GM10248 (cell line): ENCODE measurements around the gene GPR155.

Experiments
- CTCF ChIA-PET: fragments of 300-600 bp; sonication (Branson Sonifier 250); formaldehyde crosslinking; extraction: SDS; loops from one replicate; lab custom pipeline; 2021; ENCODE audit warnings: antibody characterized with exemption; lab: Yijun Ruan, JAX
- POLR2A ChIA-PET: fragments of 350-650 bp; sonication (Branson Sonifier 250); formaldehyde crosslinking; extraction: SDS; loops from one replicate; lab custom pipeline; 2020; ENCODE audit warnings: antibody characterized with exemption; lab: Yijun Ruan, JAX
- DNase-seq: peaks from one replicate; pipeline ENCODE4 v3.0.0; 2012; ENCODE audit errors: extremely low spot score
- TF ChIP-seq, protein P1 (sequence below): IDR thresholded peaks from 2 replicates; pipeline ENCODE4 v1.5.1; 2012; ENCODE audit warnings: mild to moderate bottlenecking, low read depth; ENCODE audit errors: extremely low read depth, missing control alignments, control extremely low read depth

Gene GPR155

GRCh38 chr2:174511580-174512260 is 24.9 kb upstream of the GPR155 start:
- no peak for DNase-seq
- TF ChIP-seq, protein P1, sequence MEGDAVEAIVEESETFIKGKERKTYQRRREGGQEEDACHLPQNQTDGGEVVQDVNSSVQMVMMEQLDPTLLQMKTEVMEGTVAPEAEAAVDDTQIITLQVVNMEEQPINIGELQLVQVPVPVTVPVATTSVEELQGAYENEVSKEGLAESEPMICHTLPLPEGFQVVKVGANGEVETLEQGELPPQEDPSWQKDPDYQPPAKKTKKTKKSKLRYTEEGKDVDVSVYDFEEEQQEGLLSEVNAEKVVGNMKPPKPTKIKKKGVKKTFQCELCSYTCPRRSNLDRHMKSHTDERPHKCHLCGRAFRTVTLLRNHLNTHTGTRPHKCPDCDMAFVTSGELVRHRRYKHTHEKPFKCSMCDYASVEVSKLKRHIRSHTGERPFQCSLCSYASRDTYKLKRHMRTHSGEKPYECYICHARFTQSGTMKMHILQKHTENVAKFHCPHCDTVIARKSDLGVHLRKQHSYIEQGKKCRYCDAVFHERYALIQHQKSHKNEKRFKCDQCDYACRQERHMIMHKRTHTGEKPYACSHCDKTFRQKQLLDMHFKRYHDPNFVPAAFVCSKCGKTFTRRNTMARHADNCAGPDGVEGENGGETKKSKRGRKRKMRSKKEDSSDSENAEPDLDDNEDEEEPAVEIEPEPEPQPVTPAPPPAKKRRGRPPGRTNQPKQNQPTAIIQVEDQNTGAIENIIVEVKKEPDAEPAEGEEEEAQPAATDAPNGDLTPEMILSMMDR, result no peak
- ChIA-PET CTCF (interaction anchor here (0.9 to 1.8 kb wide), 4 partner anchors 20 to 36 kb away, joined by 3 to 11 read pairs (median 4); no protein-coding TSS in a partner anchor), POLR2A (no interaction called here)

GRCh38 chr2:174510583-174511189 is 23.9 kb upstream of the GPR155 start:
- ChIA-PET CTCF (interaction anchor here (1.1 to 1.2 kb wide), 2 partner anchors 16 to 50 kb away, joined by 3 to 4 read pairs; no protein-coding TSS in a partner anchor), POLR2A (no interaction called here)
- DNase-seq, result no peak
- TF ChIP-seq, protein P1, result no peak

GRCh38 chr2:174503161-174503809 is 16.5 kb upstream of the GPR155 start:
- ChIA-PET CTCF (interaction anchor here (1.0 to 1.8 kb wide), 4 partner anchors 9 to 41 kb away, joined by 3 to 5 read pairs (median 4); no protein-coding TSS in a partner anchor), POLR2A (no interaction called here)
- TF ChIP-seq, protein P1, result no peak
- no peak for DNase-seq

GRCh38 chr2:174499371-174499770 is 12.5 kb upstream of the GPR155 start:
- POLR2A ChIA-PET, result no interaction called here
- TF ChIP-seq, protein P1, result no peak
- CTCF ChIA-PET, result interaction anchor here (2.5 kb wide), 1 partner anchor 48 kb away, joined by 9 read pairs; no protein-coding TSS in a partner anchor
- no peak for DNase-seq

DNA sequence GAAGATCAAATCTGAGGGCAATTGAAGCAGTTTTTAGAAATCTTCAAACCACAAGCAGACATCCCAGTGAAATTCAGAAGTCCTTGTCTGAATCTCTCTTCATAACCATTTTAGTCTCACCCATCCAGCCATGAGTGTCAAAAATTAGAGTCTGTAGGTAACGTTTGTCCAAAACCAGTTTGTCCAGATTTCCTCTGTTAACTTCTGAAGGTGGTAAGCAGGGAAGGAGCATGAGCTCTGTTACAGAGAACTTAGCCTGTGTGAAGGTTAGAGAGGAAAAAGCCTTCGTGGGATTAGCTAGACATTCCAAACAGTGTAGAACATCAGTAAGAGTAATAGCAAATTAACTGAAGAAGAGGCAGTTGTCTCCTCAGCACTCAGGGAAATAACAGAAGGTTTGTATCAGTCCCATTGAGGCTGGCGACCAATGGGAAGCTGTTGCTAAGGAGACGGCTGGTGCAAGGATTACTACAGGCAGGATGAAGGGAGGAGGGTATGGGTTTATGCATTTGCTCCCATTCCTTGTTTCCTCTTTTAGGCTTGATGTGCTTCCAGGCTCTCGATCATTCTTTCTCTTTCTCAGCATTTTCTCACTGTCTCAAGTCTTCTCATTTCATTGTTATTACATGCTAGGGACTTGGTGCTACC is 8.7 kb upstream of the GPR155 start:
- TF ChIP-seq, protein P1, result no peak
- ChIA-PET CTCF (interaction anchor here (1.0 to 4.6 kb wide), 3 partner anchors 8 to 33 kb away, joined by 3 to 22 read pairs (median 5); no protein-coding TSS in a partner anchor), POLR2A (no interaction called here)
- no peak for DNase-seq

DNA sequence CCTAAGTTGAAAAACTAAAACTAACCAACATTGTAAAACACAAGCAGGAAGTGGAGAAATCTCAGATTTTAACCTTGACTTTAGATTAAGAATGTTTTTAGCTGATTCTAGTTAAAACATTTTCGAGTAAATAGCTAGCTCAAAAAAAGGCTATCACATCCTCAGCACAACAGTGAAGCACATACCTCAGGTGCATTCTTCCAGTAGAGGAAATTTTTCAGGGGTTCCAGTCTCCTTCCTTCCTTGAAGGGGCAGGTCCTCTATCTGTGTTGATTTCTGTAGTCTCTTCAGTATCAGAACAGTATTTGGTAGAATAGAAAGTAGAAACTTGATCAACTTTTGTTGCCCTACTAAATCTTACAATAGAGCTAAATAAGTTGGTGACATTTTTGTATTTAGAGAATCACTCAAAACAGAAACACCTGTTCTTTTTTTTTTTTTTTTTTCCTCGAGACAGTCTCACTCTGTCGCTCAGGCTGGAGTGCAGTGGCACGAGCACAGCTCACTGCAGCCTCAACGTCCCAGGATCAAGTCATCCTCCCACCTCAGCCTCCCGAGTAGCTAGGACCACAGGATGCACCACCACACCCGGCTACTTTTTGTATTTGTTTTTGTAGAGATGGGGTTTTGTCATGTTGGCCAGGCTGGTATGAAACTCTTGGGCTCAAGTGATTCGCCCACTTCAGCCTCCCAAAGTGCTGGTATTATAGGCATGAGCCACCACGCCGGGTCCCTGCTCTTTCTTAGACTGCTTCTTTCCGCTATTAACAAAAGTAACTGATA is 6.9 kb upstream of the GPR155 start:
- ChIA-PET CTCF (interaction anchor here (1.0 to 4.6 kb wide), 5 partner anchors 10 to 54 kb away, joined by 3 to 22 read pairs (median 5); no protein-coding TSS in a partner anchor), POLR2A (no interaction called here)
- TF ChIP-seq, protein P1, result no peak
- no peak for DNase-seq
